Measurements from ENCODE around the gene SPAG9.

- TF ChIP-seq POLR2AphosphoS5 (IDR thresholded peaks at IDR 0.05; ENCODE audit: low read depth) (no peak), CTCF (conservative IDR thresholded peaks at IDR 0.05; ENCODE audit: low read depth in 2 of 2) (no peak), EZH2 (IDR thresholded peaks at IDR 0.05; ENCODE audit: low read depth, unreplicated experiment) (no peak), REST (IDR thresholded peaks at IDR 0.05; ENCODE audit: unreplicated experiment) (no peak), JUNB (IDR thresholded peaks at IDR 0.05; ENCODE audit: unreplicated experiment) (no peak), CREB1 (CRISPR knock-in tag; IDR thresholded peaks at IDR 0.05; ENCODE audit: low read depth) (no peak), NANOG (IDR thresholded peaks at IDR 0.05; ENCODE audit: borderline replicate concordance) (no peak), EZH2phosphoT487 (IDR thresholded peaks at IDR 0.05; ENCODE audit: unreplicated experiment) (no peak), ZNF331 (CRISPR knock-in tag; IDR thresholded peaks at IDR 0.05; ENCODE audit: low read depth) (no peak), ETS1 (IDR thresholded peaks at IDR 0.05) (no peak), STAT1 (IDR thresholded peaks at IDR 0.05; ENCODE audit: unreplicated experiment) (no peak), ZNF114 (CRISPR knock-in tag; IDR thresholded peaks at IDR 0.05) (no peak), ZNF462 (CRISPR knock-in tag; IDR thresholded peaks at IDR 0.05) (no peak)
Measured at GRCh38 chr17:51154176-51154575, 33.5 kb upstream of the SPAG9 start.
